HL-60 (cell line): ENCODE data around the gene ATP9B.

Experiments used
- DNase-seq, 2 experiments: peaks; one replicate each; pipeline ENCODE4 v3.0.0-alpha.2; 2010 to 2020; ENCODE audit warnings: low read depth in 1 of 2, low spot score in 1 of 2
- H3K27ac ChIP-seq: fragments of 250-450 bp; sonication (Bioruptor Pico); replicated peaks from 2 replicates; pipeline ENCODE4 v1.5.1; 2020; ENCODE audit warnings: mild to moderate bottlenecking, moderate library complexity
- H3K27me3 ChIP-seq: fragments of 250-450 bp; sonication (Bioruptor Pico); 2 replicates; pipeline ENCODE4 v1.5.1; 2021; ENCODE audit warnings: mild to moderate bottlenecking, moderate library complexity; ENCODE audit not compliant: insufficient read depth, poor library complexity, severe bottlenecking
- H3K4me3 ChIP-seq: replicated peaks from 2 replicates; pipeline ENCODE4 v1.5.1; 2011; ENCODE audit warnings: mild to moderate bottlenecking, control low read depth, low read length; ENCODE audit not compliant: insufficient read depth
- GABPA ChIP-seq: IDR thresholded peaks from 2 replicates; pipeline ENCODE4 v1.6.1; 2012; ENCODE audit warnings: low read depth
- POLR2AphosphoS5 ChIP-seq: IDR thresholded peaks from 2 replicates; pipeline ENCODE4 v1.6.1; 2012; ENCODE audit warnings: low read depth
- SPI1 ChIP-seq: IDR thresholded peaks from 2 replicates; pipeline ENCODE4 v1.6.1; 2012; ENCODE audit warnings: low read depth, mild to moderate bottlenecking, borderline replicate concordance
- TF ChIP-seq, protein P1 (sequence below): IDR thresholded peaks from 2 replicates; pipeline ENCODE4 v1.6.1; 2012; ENCODE audit warnings: low read depth; ENCODE audit not compliant: insufficient replicate concordance
- TF ChIP-seq, protein P2 (sequence below): IDR thresholded peaks from one replicate; pipeline ENCODE4 v1.5.1; 2011; ENCODE audit warnings: low read length, control low read depth, inconsistent platforms; ENCODE audit not compliant: insufficient read depth

The ATP9B gene

DNA sequence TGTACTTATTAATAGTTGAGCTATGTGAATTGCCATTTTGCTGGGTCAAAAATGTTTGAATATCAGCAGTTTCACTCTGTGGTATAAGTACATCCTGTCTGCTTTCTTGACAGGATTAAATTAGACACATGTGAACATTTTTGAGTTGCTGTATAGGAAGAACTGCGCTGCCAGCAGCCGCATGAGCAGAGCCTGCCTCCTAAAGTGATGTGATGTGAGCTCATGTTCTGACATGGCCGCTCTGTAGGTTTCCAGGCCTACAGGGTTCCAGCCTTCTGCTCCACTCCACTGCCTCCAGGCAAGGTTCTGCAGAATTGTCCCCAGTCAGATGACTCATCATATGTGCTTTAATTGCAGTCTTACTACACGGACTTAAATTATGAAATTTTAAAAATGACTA is 206.8 kb downstream of the ATP9B start:
- no peak overlapping the region for H3K4me3 ChIP-seq
- H3K27me3 ChIP-seq: no peaks in the 10 kb centered on the region
- TF ChIP-seq POLR2AphosphoS5: no peak
- TF ChIP-seq, protein P1, sequence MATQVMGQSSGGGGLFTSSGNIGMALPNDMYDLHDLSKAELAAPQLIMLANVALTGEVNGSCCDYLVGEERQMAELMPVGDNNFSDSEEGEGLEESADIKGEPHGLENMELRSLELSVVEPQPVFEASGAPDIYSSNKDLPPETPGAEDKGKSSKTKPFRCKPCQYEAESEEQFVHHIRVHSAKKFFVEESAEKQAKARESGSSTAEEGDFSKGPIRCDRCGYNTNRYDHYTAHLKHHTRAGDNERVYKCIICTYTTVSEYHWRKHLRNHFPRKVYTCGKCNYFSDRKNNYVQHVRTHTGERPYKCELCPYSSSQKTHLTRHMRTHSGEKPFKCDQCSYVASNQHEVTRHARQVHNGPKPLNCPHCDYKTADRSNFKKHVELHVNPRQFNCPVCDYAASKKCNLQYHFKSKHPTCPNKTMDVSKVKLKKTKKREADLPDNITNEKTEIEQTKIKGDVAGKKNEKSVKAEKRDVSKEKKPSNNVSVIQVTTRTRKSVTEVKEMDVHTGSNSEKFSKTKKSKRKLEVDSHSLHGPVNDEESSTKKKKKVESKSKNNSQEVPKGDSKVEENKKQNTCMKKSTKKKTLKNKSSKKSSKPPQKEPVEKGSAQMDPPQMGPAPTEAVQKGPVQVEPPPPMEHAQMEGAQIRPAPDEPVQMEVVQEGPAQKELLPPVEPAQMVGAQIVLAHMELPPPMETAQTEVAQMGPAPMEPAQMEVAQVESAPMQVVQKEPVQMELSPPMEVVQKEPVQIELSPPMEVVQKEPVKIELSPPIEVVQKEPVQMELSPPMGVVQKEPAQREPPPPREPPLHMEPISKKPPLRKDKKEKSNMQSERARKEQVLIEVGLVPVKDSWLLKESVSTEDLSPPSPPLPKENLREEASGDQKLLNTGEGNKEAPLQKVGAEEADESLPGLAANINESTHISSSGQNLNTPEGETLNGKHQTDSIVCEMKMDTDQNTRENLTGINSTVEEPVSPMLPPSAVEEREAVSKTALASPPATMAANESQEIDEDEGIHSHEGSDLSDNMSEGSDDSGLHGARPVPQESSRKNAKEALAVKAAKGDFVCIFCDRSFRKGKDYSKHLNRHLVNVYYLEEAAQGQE: no peak
- TF ChIP-seq, protein P2, sequence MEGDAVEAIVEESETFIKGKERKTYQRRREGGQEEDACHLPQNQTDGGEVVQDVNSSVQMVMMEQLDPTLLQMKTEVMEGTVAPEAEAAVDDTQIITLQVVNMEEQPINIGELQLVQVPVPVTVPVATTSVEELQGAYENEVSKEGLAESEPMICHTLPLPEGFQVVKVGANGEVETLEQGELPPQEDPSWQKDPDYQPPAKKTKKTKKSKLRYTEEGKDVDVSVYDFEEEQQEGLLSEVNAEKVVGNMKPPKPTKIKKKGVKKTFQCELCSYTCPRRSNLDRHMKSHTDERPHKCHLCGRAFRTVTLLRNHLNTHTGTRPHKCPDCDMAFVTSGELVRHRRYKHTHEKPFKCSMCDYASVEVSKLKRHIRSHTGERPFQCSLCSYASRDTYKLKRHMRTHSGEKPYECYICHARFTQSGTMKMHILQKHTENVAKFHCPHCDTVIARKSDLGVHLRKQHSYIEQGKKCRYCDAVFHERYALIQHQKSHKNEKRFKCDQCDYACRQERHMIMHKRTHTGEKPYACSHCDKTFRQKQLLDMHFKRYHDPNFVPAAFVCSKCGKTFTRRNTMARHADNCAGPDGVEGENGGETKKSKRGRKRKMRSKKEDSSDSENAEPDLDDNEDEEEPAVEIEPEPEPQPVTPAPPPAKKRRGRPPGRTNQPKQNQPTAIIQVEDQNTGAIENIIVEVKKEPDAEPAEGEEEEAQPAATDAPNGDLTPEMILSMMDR: no peak
- TF ChIP-seq GABPA: no peak
- no peak for TF ChIP-seq SPI1
- peak in 1 of 2 experiments; percentile 11 for DNase-seq
- H3K27ac ChIP-seq: no peak overlapping the region

DNA sequence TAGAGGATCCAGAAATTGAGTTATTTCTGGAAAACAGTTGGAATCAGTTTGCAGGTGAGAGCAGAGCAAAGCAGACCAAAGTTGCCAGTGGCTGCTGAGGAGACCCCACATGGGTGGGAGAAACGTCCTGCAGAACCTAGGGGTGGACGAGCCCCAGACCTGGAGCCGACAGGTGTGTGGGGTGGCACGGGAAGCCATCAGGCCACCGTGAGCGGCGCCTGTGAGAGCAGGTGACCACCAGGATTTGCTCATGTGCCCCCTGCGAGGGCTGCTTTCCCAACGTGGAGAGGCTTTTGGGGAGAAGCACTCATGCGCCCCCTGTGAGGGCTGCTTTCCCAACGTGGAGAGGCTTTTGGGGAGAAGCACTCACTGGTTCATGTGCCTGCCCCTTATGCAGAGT is 209.7 kb downstream of the ATP9B start:
- TF ChIP-seq, protein P2: no peak
- TF ChIP-seq POLR2AphosphoS5 (no peak), GABPA (no peak), SPI1 (no peak)
- TF ChIP-seq, protein P1: no peak
- DNase-seq: no peak
- H3K27ac ChIP-seq: no peak overlapping the region
- H3K27me3 ChIP-seq: no peaks in the 10 kb centered on the region
- no peak overlapping the region for H3K4me3 ChIP-seq

DNA sequence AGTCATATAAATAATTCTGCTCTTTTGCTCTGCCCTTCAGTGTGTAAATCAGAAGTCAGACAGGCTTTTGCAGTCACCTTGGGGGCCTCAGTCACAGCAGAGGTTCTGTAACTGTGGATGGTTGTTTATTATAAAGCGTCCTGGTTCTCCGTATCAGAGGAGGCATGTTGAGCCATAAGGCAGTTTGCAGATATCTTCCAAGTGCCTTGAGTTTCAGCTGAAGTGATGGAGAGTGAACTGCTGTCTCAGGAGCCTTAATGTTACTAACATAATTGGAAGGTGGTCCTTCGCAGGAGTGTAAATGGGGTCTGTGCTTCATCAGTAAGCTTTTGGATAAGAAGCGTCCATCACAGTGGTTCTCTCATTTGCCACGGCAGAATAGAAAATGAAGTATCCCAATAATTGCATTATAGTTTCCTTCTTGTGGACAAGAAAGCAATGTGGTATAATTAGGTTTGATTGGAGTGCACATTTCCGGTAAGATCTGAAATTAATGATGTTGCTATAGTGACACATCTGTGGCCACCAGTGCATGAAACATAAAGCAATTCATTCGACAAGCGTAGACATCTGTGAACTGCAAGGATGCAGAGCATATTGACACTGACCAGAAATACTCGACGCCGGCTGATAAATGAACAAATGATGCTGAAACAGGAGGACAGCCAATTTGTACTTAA is 214.1 kb downstream of the ATP9B start:
- DNase-seq: no peak
- Histone ChIP-seq H3K27me3 (no peaks in the 10 kb centered on the region), H3K27ac (no peak overlapping the region), H3K4me3 (no peak overlapping the region)
- TF ChIP-seq POLR2AphosphoS5 (no peak), GABPA (no peak), SPI1 (no peak)
- TF ChIP-seq, protein P1: no peak
- TF ChIP-seq, protein P2: no peak
